GM12878 (cell line): Measurements from ENCODE around the gene BCL11A. TPM values are rescaled to one million over a fixed set of nuclear protein-coding genes. Genes with fewer than 3 reads are reported as not detected.
A peak's percentile ranks its signal among the peaks of the same experiment; 100 is the strongest.

Experiments
- ATAC-seq: fragments of 200-7000 bp; cut with Tn5 transposase; 3 replicates; pipeline ENCODE4 v1.9.1; 2020; ENCODE audit warnings: mild to moderate bottlenecking, moderate library complexity
- BruUV-seq: library from RNA; stranded (reverse); fragments of 400-500 nt; replicated peaks from 2 replicates; lab custom pipeline; 2021; lab: Mats Ljungman, UMichigan
- CTCF ChIA-PET: fragments of 300-600 bp; sonication (Branson Sonifier 250); formaldehyde crosslinking; extraction: SDS; loops from one replicate; lab custom pipeline; 2021; ENCODE audit warnings: inconsistent platforms; lab: Yijun Ruan, JAX
- POLR2A ChIA-PET: fragments of 350-600 bp; formaldehyde crosslinking; extraction: SDS; loops from one replicate; lab custom pipeline; 2021; ENCODE audit warnings: inconsistent platforms; lab: Charles Lee
- RAD21 ChIA-PET: fragments of 300-600 bp; sonication (Branson Sonifier 250); formaldehyde crosslinking; loops from one replicate; lab custom pipeline; 2023; ENCODE audit warnings: antibody characterized with exemption; ENCODE audit not compliant: unreplicated experiment; lab: Charles Lee
- SMC1A ChIA-PET: fragments of 300-600 bp; sonication (Branson Sonifier 250); formaldehyde crosslinking; loops from one replicate; lab custom pipeline; 2023; ENCODE audit not compliant: unreplicated experiment, uncharacterized antibody; lab: Charles Lee
- DNase-seq: peaks from one replicate; pipeline ENCODE4 v3.0.0-alpha.2; 2011; ENCODE audit warnings: low read depth, low spot score
- FAIRE-seq: peaks from 3 replicates; lab custom pipeline; 2011; peaks lifted over from hg19 to GRCh38; lab: Jason Lieb, UNC
- H2AFZ ChIP-seq: 2 replicates; pipeline ENCODE4 v1.6.0; 2011; ENCODE audit warnings: low read depth, low read length, control low read depth; ENCODE audit not compliant: control insufficient read depth
- H3K27ac ChIP-seq: 2 replicates; pipeline ENCODE4 v1.5.1; 2011; ENCODE audit warnings: control low read depth; ENCODE audit not compliant: control insufficient read depth, insufficient read depth
- H3K27me3 ChIP-seq, 2 experiments: replicated peaks in 1 of 2; 2 replicates each; pipeline versions ENCODE4 v1.6.0 to v1.6.1; 2011; ENCODE audit warnings: low read length in 1 of 2; ENCODE audit not compliant: control insufficient read depth in 2 of 2, insufficient read depth in 2 of 2
- H3K36me3 ChIP-seq, 2 experiments: 2 replicates each; pipeline ENCODE4 v1.5.1; 2011; ENCODE audit warnings: low read length in 1 of 2; ENCODE audit not compliant: control insufficient read depth in 2 of 2, insufficient read depth in 2 of 2
- H3K4me1 ChIP-seq: 2 replicates; pipeline ENCODE4 v1.6.1; 2011; ENCODE audit warnings: mild to moderate bottlenecking, low read length, moderate library complexity, mixed read lengths; ENCODE audit not compliant: control insufficient read depth, insufficient read depth
- H3K4me2 ChIP-seq: 2 replicates; pipeline ENCODE4 v1.6.0; 2011; ENCODE audit warnings: control low read depth; ENCODE audit not compliant: control insufficient read depth, insufficient read depth
- H3K4me3 ChIP-seq: fragments of 200-600 bp; sonication (generic); 2 replicates; pipeline ENCODE4 v1.5.1; 2016
- H3K79me2 ChIP-seq: 2 replicates; pipeline ENCODE4 v1.6.0; 2011; ENCODE audit warnings: low read length; ENCODE audit not compliant: control insufficient read depth, insufficient read depth
- H3K9ac ChIP-seq: 2 replicates; pipeline ENCODE4 v1.8.0; 2011; ENCODE audit warnings: low read length, control low read depth, mixed read lengths; ENCODE audit not compliant: control insufficient read depth, insufficient read depth
- H3K9me3 ChIP-seq: replicated peaks from 3 replicates; pipeline ENCODE4 v1.5.1; 2011; ENCODE audit warnings: mild to moderate bottlenecking, low read length; ENCODE audit not compliant: control insufficient read depth, insufficient read depth
- H4K20me1 ChIP-seq: 2 replicates; pipeline ENCODE4 v1.6.0; 2011; ENCODE audit not compliant: control insufficient read depth, insufficient read depth
- CBX5 ChIP-seq: sonication (generic); IDR thresholded peaks from 2 replicates; pipeline ENCODE4 v1.6.1; 2016; ENCODE audit warnings: low read depth, moderate library complexity, mild to moderate bottlenecking, inconsistent platforms
- CEBPB ChIP-seq, 2 experiments: fragments of 150-350 bp in 1 of 2; IDR thresholded peaks; 2 replicates each; pipeline ENCODE4 v1.6.1; 2012 to 2014; ENCODE audit warnings: low read depth in 2 of 2, low read length in 2 of 2, borderline replicate concordance in 1 of 2, inconsistent platforms in 1 of 2
- KAT2A ChIP-seq: conservative IDR thresholded peaks from 2 replicates; pipeline ENCODE4 v1.6.1; 2011; ENCODE audit warnings: low read depth, low read length; ENCODE audit not compliant: control insufficient read depth
- STAT1 ChIP-seq: fragments of 450-650 bp; conservative IDR thresholded peaks from 2 replicates; pipeline ENCODE4 v1.6.1; 2014; ENCODE audit warnings: antibody characterized with exemption, mild to moderate bottlenecking
- YY1 ChIP-seq: IDR thresholded peaks from 2 replicates; pipeline ENCODE4 v1.6.1; 2011; ENCODE audit warnings: low read depth, mild to moderate bottlenecking, low read length
- WGBS: methylation state at CpG from one replicate; pipeline ENCODE4 v1.1.6; 2016; ENCODE audit warnings: low lambda C conversion rate; ENCODE audit not compliant: insufficient replicate concordance, insufficient coverage; ENCODE audit errors: missing lambda C conversion rate; 5-methylcytosine and 5-hydroxymethylcytosine counted together
- in situ Hi-C: fragments of 300-500 bp; cut with MboI; formaldehyde crosslinking; loops from 9 replicates; pipeline ENCODE4 v1.14.3; 2018; ENCODE audit warnings: mixed read lengths
- intact Hi-C: fragments of 100-400 bp; cut with micrococcal nuclease; formaldehyde crosslinking; loops from one replicate; pipeline ENCODE4 v1.14.2; 2022; ENCODE audit not compliant: unreplicated experiment
- polyA plus RNA-seq, 11 experiments: library from polyadenylated mRNA; depleted of rRNA in 4 of 11; unstranded in 6 of 11; stranded (reverse) in 5 of 11; fragments of >200 nt; fragmentation: Nextera tagmentation in 4 of 11; fragmentation: Illumina TruSeq in 1 of 11; extraction: Ambion mirVana in 4 of 11; extraction: Trizol in 1 of 11; gene quantifications; 1 replicate in 1 of 11; 2 replicates in 10 of 11; pipeline versions ENCODE4 v1.2.1 to v1.2.3, GENCODE V29; 2011 to 2016; ENCODE audit warnings: inconsistent platforms in 2 of 11, missing spikeins in 2 of 11, low read depth in 1 of 11
- total RNA-seq, 4 experiments: library from RNA; depleted of rRNA in 3 of 4; stranded (reverse); fragments of >200 nt in 3 of 4; fragmentation: Illumina TruSeq in 1 of 4; extraction: Trizol in 1 of 4; gene quantifications; 2 replicates each; pipeline versions ENCODE4 v1.2.1 to v1.2.3, GENCODE V29; 2013 to 2021
- TF ChIP-seq, protein P1 (sequence below): fragments of 150-350 bp; IDR thresholded peaks from 2 replicates; pipeline ENCODE4 v1.6.1; 2014; ENCODE audit warnings: mild to moderate bottlenecking, low read depth, low read length

BCL11A gene
- total and polyA plus RNA-seq, 10 of the 15 experiments (the other 5 are each of a cell fraction or from before 2014, with no cell fraction given), result 7.5 to 26.6 (median 11.1) TPM; not detected in 1

DNA sequence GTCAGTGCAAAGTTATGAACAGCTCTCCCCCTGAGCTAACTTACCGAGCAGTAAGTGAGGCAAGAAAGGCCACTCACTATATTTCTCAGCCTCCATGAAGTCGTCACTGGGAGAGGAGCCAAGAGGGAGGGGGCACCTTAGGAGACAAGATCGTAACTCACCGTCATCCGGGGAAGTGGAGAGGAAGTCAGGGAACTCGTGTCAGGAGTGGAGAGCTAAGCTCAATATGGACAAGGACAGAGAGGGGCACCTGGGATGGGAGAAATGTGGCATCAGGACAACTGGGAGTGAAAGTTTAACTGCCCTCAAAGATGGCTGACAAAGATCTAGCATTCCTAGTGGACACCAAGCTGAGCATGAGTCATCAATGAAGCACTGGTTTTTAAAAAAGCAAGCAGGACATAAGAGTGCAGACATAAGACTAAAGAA, 37.1 kb downstream of the BCL11A start:
- Histone ChIP-seq H3K4me2 (peak overlapping the region; percentile 72), H3K27me3 (no peaks in the 10 kb centered on the region), H3K27ac (peak overlapping the region; percentile 87), H2AFZ (no peak overlapping the region; the same call in 1 of the 2 replicates), H3K36me3 (peaks cover 0 to 4% of the 10 kb centered on the region in 2 experiments; a peak in 1 of 4 replicates), H3K79me2 (peaks cover 89% of the 10 kb centered on the region), H3K4me3 (peak overlapping the region; percentile 24; the same call in 1 of the 2 replicates), H4K20me1 (no peaks in the 10 kb centered on the region; the same call in 1 of the 2 replicates), H3K9ac (peak overlapping the region; percentile 31; the same call in 1 of the 2 replicates), H3K9me3 (no peaks in the 10 kb centered on the region), H3K4me1 (peaks cover 78% of the 10 kb centered on the region)
- CTCF ChIA-PET, result interaction anchor here (0.6 to 1.9 kb wide), 7 partner anchors 9 to 92 kb away, joined by 3 to 6 read pairs (median 3); no protein-coding TSS in a partner anchor
- SMC1A ChIA-PET, result interaction anchor here (0.6 to 1.6 kb wide), 6 partner anchors 9 to 163 kb away, joined by 3 to 7 read pairs (median 3); no protein-coding TSS in a partner anchor
- POLR2A ChIA-PET, result interaction anchor here (1.7 kb wide), 1 partner anchor 19 kb away, joined by 3 read pairs; no protein-coding TSS in a partner anchor
- RAD21 ChIA-PET, result interaction anchor here (1.3 to 2.2 kb wide), 3 partner anchors 13 to 77 kb away, joined by 3 to 7 read pairs (median 7); no protein-coding TSS in a partner anchor
- BruUV-seq, result no TSS peak
- in situ Hi-C loops, result no loop called here
- no peak for TF ChIP-seq STAT1
- no peak for TF ChIP-seq KAT2A
- TF ChIP-seq, protein P1, sequence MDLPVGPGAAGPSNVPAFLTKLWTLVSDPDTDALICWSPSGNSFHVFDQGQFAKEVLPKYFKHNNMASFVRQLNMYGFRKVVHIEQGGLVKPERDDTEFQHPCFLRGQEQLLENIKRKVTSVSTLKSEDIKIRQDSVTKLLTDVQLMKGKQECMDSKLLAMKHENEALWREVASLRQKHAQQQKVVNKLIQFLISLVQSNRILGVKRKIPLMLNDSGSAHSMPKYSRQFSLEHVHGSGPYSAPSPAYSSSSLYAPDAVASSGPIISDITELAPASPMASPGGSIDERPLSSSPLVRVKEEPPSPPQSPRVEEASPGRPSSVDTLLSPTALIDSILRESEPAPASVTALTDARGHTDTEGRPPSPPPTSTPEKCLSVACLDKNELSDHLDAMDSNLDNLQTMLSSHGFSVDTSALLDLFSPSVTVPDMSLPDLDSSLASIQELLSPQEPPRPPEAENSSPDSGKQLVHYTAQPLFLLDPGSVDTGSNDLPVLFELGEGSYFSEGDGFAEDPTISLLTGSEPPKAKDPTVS, result no peak
- no peak for TF ChIP-seq CBX5
- TF ChIP-seq CEBPB (IDR thresholded peaks at IDR 0.05; ENCODE audit: borderline replicate concordance in 1 of 2, low read depth in 2 of 2, low read length in 2 of 2), result no peak
- peak; percentile 69 for TF ChIP-seq YY1
- FAIRE-seq (no peak), ATAC-seq (no peak), DNase-seq (no peak)
- 53% methylated on average over 6 of the region's 6 CpGs for WGBS
- intact Hi-C loops, result loop anchor here (1.0 to 2.0 kb wide), 2 partner anchors 70 to 77 kb away; no protein-coding TSS in a partner anchor
